Caco-2 (cell line): ENCODE data around the gene CCIN. TPM values are rescaled to one million over a fixed set of nuclear protein-coding genes. Genes with fewer than 3 reads are reported as not detected.

Experiments
- BruUV-seq: library from RNA; stranded (reverse); fragments of 400-500 nt; replicated peaks from 2 replicates; lab custom pipeline; 2021; lab: Mats Ljungman, UMichigan
- CTCF ChIA-PET: fragments of 300-600 bp; sonication (Branson Sonifier 250); formaldehyde crosslinking; loops from one replicate; lab custom pipeline; 2022; ENCODE audit warnings: antibody characterized with exemption; lab: Charles Lee
- POLR2A ChIA-PET: fragments of 300-600 bp; sonication (Branson Sonifier 250); formaldehyde crosslinking; loops from one replicate; lab custom pipeline; 2022; ENCODE audit warnings: antibody characterized with exemption; lab: Charles Lee
- DNase-seq, 2 experiments: peaks; one replicate each; pipeline versions ENCODE4 v3.0.0 to v3.0.0-alpha.2; 2020 to 2022
- H3K27me3 ChIP-seq: replicated peaks from 2 replicates; pipeline ENCODE4 v1.6.0; 2011; ENCODE audit warnings: low read length; ENCODE audit not compliant: control insufficient read depth, insufficient read depth
- H3K36me3 ChIP-seq: 2 replicates; pipeline ENCODE4 v1.5.1; 2011; ENCODE audit warnings: low read length; ENCODE audit not compliant: control insufficient read depth, insufficient read depth
- H3K4me1 ChIP-seq: fragments of 250-450 bp; sonication (Bioruptor Pico); 2 replicates; pipeline ENCODE4 v1.5.1; 2020; ENCODE audit warnings: mild to moderate bottlenecking
- H3K4me3 ChIP-seq: 2 replicates; pipeline ENCODE4 v1.5.1; 2011; ENCODE audit warnings: low read depth, mild to moderate bottlenecking, control low read depth, low read length
- H3K9me3 ChIP-seq: fragments of 250-450 bp; sonication (Bioruptor Pico); 2 replicates; pipeline ENCODE4 v1.5.1; 2020; ENCODE audit warnings: mild to moderate bottlenecking, moderate library complexity
- H3K27ac Mint-ChIP-seq: one replicate; pipeline ENCODE4 v1.8.0; 2022; ENCODE audit warnings: mixed read lengths; ENCODE audit not compliant: unreplicated experiment
- H3K27me3 Mint-ChIP-seq: one replicate; pipeline ENCODE4 v1.8.0; 2022; ENCODE audit warnings: mixed read lengths; ENCODE audit not compliant: insufficient read depth, unreplicated experiment
- H3K36me3 Mint-ChIP-seq: one replicate; pipeline ENCODE4 v1.8.0; 2022; ENCODE audit warnings: mild to moderate bottlenecking, mixed read lengths; ENCODE audit not compliant: insufficient read depth, unreplicated experiment
- H3K4me1 Mint-ChIP-seq: one replicate; pipeline ENCODE4 v1.8.0; 2022; ENCODE audit warnings: low read depth, mixed read lengths; ENCODE audit not compliant: unreplicated experiment
- H3K4me3 Mint-ChIP-seq: one replicate; pipeline ENCODE4 v1.8.0; 2022; ENCODE audit warnings: mild to moderate bottlenecking, moderate library complexity, mixed read lengths; ENCODE audit not compliant: unreplicated experiment
- H3K9me3 Mint-ChIP-seq: one replicate; pipeline ENCODE4 v1.8.0; 2022; ENCODE audit warnings: mixed read lengths; ENCODE audit not compliant: unreplicated experiment
- intact Hi-C: fragments of 100-400 bp; cut with micrococcal nuclease; formaldehyde crosslinking; loops from one replicate; pipeline ENCODE4 v1.10.0; 2022; ENCODE audit not compliant: unreplicated experiment
- total RNA-seq: library from RNA; stranded (reverse); gene quantifications from 2 replicates; pipeline ENCODE4 v1.2.3, GENCODE V29; 2022
- TF ChIP-seq, protein P1 (sequence below), 2 experiments: fragments of 200-600 bp in 1 of 2; IDR thresholded peaks; 1 replicate in 1 of 2; 2 replicates in 1 of 2; pipeline versions ENCODE4 v1.5.1 to v1.8.0; 2011 to 2022; ENCODE audit warnings: antibody characterized with exemption in 1 of 2, control low read depth in 1 of 2, inconsistent platforms in 1 of 2, low read depth in 1 of 2, low read length in 1 of 2, mild to moderate bottlenecking in 1 of 2, moderate library complexity in 1 of 2; ENCODE audit not compliant: insufficient read depth in 1 of 2, severe bottlenecking in 1 of 2, unreplicated experiment in 1 of 2

CCIN gene
- total RNA-seq, 1 experiment from 2014 or later, result not detected

DNA sequence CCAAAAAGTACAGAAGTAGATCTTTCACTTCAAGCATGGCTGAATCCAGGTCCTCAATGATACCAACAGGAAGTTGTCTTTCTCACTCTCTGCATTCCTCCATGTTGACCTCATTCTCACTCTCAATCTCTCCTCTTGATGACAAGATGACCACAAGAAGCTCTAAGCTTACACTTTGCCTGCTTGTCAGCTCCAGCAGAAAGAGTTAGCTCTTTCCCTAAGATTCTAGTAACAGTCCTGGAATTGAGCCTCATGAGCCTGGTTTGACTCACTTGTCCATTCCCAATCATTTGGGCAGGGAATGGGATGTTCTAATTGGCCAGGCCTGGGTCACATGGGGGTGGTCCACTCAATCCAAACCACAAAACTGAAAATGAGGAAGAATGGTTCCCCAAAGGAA, 18.2 kb downstream of the CCIN start:
- Mint-ChIP-seq H3K27me3 (no peaks in the 10 kb centered on the region), H3K4me3 (no peak overlapping the region), H3K27ac (no peak overlapping the region), H3K36me3 (peaks cover 13% of the 10 kb centered on the region), H3K9me3 (no peaks in the 10 kb centered on the region), H3K4me1 (peaks cover 13% of the 10 kb centered on the region)
- no peaks in the 10 kb centered on the region for H3K36me3 ChIP-seq
- intact Hi-C loops, result no loop called here
- H3K27me3 ChIP-seq, result no peaks in the 10 kb centered on the region
- DNase-seq, result peak in 1 of 2 experiments; percentile 8
- ChIA-PET POLR2A (no interaction called here), CTCF (no interaction called here)
- no peak overlapping the region for H3K4me3 ChIP-seq
- no TSS peak for BruUV-seq
- no peaks in the 10 kb centered on the region for H3K9me3 ChIP-seq
- H3K4me1 ChIP-seq, result peaks cover 5% of the 10 kb centered on the region; the same call in 1 of the 2 replicates
- TF ChIP-seq, protein P1, sequence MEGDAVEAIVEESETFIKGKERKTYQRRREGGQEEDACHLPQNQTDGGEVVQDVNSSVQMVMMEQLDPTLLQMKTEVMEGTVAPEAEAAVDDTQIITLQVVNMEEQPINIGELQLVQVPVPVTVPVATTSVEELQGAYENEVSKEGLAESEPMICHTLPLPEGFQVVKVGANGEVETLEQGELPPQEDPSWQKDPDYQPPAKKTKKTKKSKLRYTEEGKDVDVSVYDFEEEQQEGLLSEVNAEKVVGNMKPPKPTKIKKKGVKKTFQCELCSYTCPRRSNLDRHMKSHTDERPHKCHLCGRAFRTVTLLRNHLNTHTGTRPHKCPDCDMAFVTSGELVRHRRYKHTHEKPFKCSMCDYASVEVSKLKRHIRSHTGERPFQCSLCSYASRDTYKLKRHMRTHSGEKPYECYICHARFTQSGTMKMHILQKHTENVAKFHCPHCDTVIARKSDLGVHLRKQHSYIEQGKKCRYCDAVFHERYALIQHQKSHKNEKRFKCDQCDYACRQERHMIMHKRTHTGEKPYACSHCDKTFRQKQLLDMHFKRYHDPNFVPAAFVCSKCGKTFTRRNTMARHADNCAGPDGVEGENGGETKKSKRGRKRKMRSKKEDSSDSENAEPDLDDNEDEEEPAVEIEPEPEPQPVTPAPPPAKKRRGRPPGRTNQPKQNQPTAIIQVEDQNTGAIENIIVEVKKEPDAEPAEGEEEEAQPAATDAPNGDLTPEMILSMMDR (IDR thresholded peaks at IDR 0.05; ENCODE audit: insufficient read depth in 1 of 2, low read depth in 1 of 2, low read length in 1 of 2, severe bottlenecking in 1 of 2, unreplicated experiment in 1 of 2), result no peak

GRCh38 chr9:36188212-36188611, 19.0 kb downstream of the CCIN start:
- H3K27me3 ChIP-seq, result no peaks in the 10 kb centered on the region
- CTCF ChIA-PET, result no interaction called here
- Mint-ChIP-seq H3K27me3 (no peaks in the 10 kb centered on the region), H3K4me3 (no peak overlapping the region), H3K36me3 (peaks cover 20% of the 10 kb centered on the region), H3K4me1 (peaks cover 20% of the 10 kb centered on the region), H3K27ac (no peak overlapping the region), H3K9me3 (no peaks in the 10 kb centered on the region)
- DNase-seq, result peak in 1 of 2 experiments; percentile 14
- H3K9me3 ChIP-seq, result no peaks in the 10 kb centered on the region
- BruUV-seq, result no TSS peak
- H3K4me3 ChIP-seq, result no peak overlapping the region
- POLR2A ChIA-PET, result no interaction called here
- H3K4me1 ChIP-seq, result peaks cover 7% of the 10 kb centered on the region; the same call in 1 of the 2 replicates
- intact Hi-C loops, result no loop called here
- TF ChIP-seq, protein P1 (IDR thresholded peaks at IDR 0.05; ENCODE audit: insufficient read depth in 1 of 2, low read depth in 1 of 2, low read length in 1 of 2, severe bottlenecking in 1 of 2, unreplicated experiment in 1 of 2), result no peak
- H3K36me3 ChIP-seq, result no peaks in the 10 kb centered on the region

- Mint-ChIP-seq H3K4me1 (peaks cover 38% of the 10 kb centered on the region), H3K36me3 (peaks cover 38% of the 10 kb centered on the region), H3K9me3 (no peaks in the 10 kb centered on the region), H3K27me3 (no peaks in the 10 kb centered on the region), H3K4me3 (peak overlapping the region; percentile 95), H3K27ac (peak overlapping the region; percentile 81)
- peak in 1 of 2 experiments; percentile 36 for DNase-seq
- Histone ChIP-seq H3K4me1 (peaks cover 7% of the 10 kb centered on the region; the same call in 1 of the 2 replicates), H3K36me3 (no peaks in the 10 kb centered on the region; the same call in 1 of the 2 replicates), H3K27me3 (no peaks in the 10 kb centered on the region), H3K4me3 (peak overlapping the region; percentile 49), H3K9me3 (no peaks in the 10 kb centered on the region)
- TF ChIP-seq, protein P1 (IDR thresholded peaks at IDR 0.05; ENCODE audit: insufficient read depth in 1 of 2, low read depth in 1 of 2, low read length in 1 of 2, severe bottlenecking in 1 of 2, unreplicated experiment in 1 of 2), result no peak
- TSS peak; percentile 94 for BruUV-seq
- ChIA-PET CTCF (interaction anchor here (0.6 to 2.3 kb wide), 13 partner anchors 15 to 1118 kb away, joined by 3 to 13 read pairs (median 3); partner anchors contain the start of gene RNF38), POLR2A (interaction anchor here (0.5 to 2.6 kb wide), 20 partner anchors 9 to 1118 kb away, joined by 3 to 19 read pairs (median 3); partner anchors contain the start of genes CCDC107, RECK and RMRP)
- intact Hi-C loops, result loop anchor here (1.0 kb wide), 1 partner anchor 130 kb away; no protein-coding TSS in a partner anchor
These were observed 20.8 kb downstream of the CCIN start for GRCh38 chr9:36189976-36190375.
